GM12878 (cell line): Measurements from ENCODE around the gene JAG1. TPM values are rescaled to one million over a fixed set of nuclear protein-coding genes. Genes with fewer than 3 reads are reported as not detected.
A peak's percentile ranks its signal among the peaks of the same experiment; 100 is the strongest.

Source experiments
- BMI1 ChIP-seq: fragments of 450-650 bp; IDR thresholded peaks from 2 replicates; pipeline ENCODE4 v1.6.1; 2016; ENCODE audit warnings: mild to moderate bottlenecking, moderate library complexity, borderline replicate concordance
- BRCA1 ChIP-seq: IDR thresholded peaks from 2 replicates; pipeline ENCODE4 v1.6.1; 2011; ENCODE audit warnings: low read depth, low read length, improper control_type of control experiment
- CBFB ChIP-seq: IDR thresholded peaks from 2 replicates; pipeline ENCODE4 v1.6.1; 2016; ENCODE audit warnings: antibody characterized with exemption, low read depth
- CHD4 ChIP-seq: fragments of 200-600 bp; sonication (generic); IDR thresholded peaks from 2 replicates; pipeline ENCODE4 v1.6.1; 2016; ENCODE audit warnings: mild to moderate bottlenecking
- CREB1 ChIP-seq: IDR thresholded peaks from 2 replicates; pipeline ENCODE4 v1.6.1; 2012; ENCODE audit warnings: low read depth, mild to moderate bottlenecking, inconsistent platforms
- CREM ChIP-seq: IDR thresholded peaks from 2 replicates; pipeline ENCODE4 v1.6.1; 2014; ENCODE audit warnings: antibody characterized with exemption, low read depth
- FOXK2 ChIP-seq: fragments of 450-650 bp; IDR thresholded peaks from 2 replicates; pipeline ENCODE4 v1.6.1; 2017; ENCODE audit warnings: mild to moderate bottlenecking, moderate library complexity
- FOXM1 ChIP-seq: IDR thresholded peaks from 2 replicates; pipeline ENCODE4 v1.6.1; 2012; ENCODE audit warnings: low read depth, mild to moderate bottlenecking, inconsistent platforms, low read length, moderate library complexity
- HDAC2 ChIP-seq: fragments of 200-600 bp; sonication (generic); IDR thresholded peaks from 2 replicates; pipeline ENCODE4 v1.6.1; 2017
- IKZF1 ChIP-seq: fragments of 450-650 bp; conservative IDR thresholded peaks from 2 replicates; pipeline ENCODE4 v1.6.1; 2017; ENCODE audit warnings: antibody characterized with exemption, mild to moderate bottlenecking
- KDM1A ChIP-seq: fragments of 200-600 bp; sonication (generic); IDR thresholded peaks from 2 replicates; pipeline ENCODE4 v1.6.1; 2016; ENCODE audit warnings: borderline replicate concordance
- KLF5 ChIP-seq: fragments of 450-650 bp; IDR thresholded peaks from 2 replicates; pipeline ENCODE4 v1.6.1; 2014; ENCODE audit warnings: mild to moderate bottlenecking; ENCODE audit not compliant: partially characterized antibody
- MEF2B ChIP-seq: fragments of 450-650 bp; IDR thresholded peaks from 2 replicates; pipeline ENCODE4 v1.6.1; 2018; ENCODE audit warnings: mild to moderate bottlenecking, moderate library complexity; ENCODE audit not compliant: partially characterized antibody, poor library complexity, severe bottlenecking
- NFXL1 ChIP-seq: fragments of 450-650 bp; IDR thresholded peaks from 2 replicates; pipeline ENCODE4 v1.6.1; 2017; ENCODE audit warnings: antibody characterized with exemption, mild to moderate bottlenecking, borderline replicate concordance
- NFYB ChIP-seq: IDR thresholded peaks from 2 replicates; pipeline ENCODE4 v1.6.1; 2011; ENCODE audit warnings: low read depth, mild to moderate bottlenecking, low read length, improper control_type of control experiment, moderate library complexity; ENCODE audit not compliant: insufficient read depth
- PML ChIP-seq: IDR thresholded peaks from 2 replicates; pipeline ENCODE4 v1.6.1; 2012; ENCODE audit warnings: low read length, inconsistent platforms
- POLR2AphosphoS5 ChIP-seq: IDR thresholded peaks from 2 replicates; pipeline ENCODE4 v1.6.1; 2011; ENCODE audit warnings: mild to moderate bottlenecking, low read length, inconsistent platforms
- POU2F2 ChIP-seq: IDR thresholded peaks from 3 replicates; pipeline ENCODE4 v1.6.1; 2011; ENCODE audit warnings: low read depth, mild to moderate bottlenecking, low read length, borderline replicate concordance
- RAD51 ChIP-seq: fragments of 450-650 bp; IDR thresholded peaks from 2 replicates; pipeline ENCODE4 v1.6.1; 2016; ENCODE audit warnings: moderate library complexity, mild to moderate bottlenecking, inconsistent platforms
- SMAD1 ChIP-seq: fragments of 450-650 bp; IDR thresholded peaks from 2 replicates; pipeline ENCODE4 v1.6.1; 2018; ENCODE audit warnings: mild to moderate bottlenecking, low read depth; ENCODE audit not compliant: partially characterized antibody
- SUPT20H ChIP-seq: IDR thresholded peaks from 2 replicates; pipeline ENCODE4 v1.6.1; 2011; ENCODE audit warnings: low read depth, mild to moderate bottlenecking, low read length, moderate library complexity, borderline replicate concordance; ENCODE audit not compliant: control insufficient read depth
- TAF1 ChIP-seq: IDR thresholded peaks from 2 replicates; pipeline ENCODE4 v1.6.1; 2011; ENCODE audit warnings: mild to moderate bottlenecking, low read depth, low read length, borderline replicate concordance
- TCF3 ChIP-seq: IDR thresholded peaks from 2 replicates; pipeline ENCODE4 v1.6.1; 2012; ENCODE audit warnings: low read depth, mild to moderate bottlenecking, low read length, borderline replicate concordance; ENCODE audit not compliant: insufficient read depth
- TCF7 ChIP-seq: IDR thresholded peaks from 2 replicates; pipeline ENCODE4 v1.6.1; 2014; ENCODE audit warnings: antibody characterized with exemption, borderline replicate concordance
- ZBED1 ChIP-seq: IDR thresholded peaks from 2 replicates; pipeline ENCODE4 v1.6.1; 2016; ENCODE audit warnings: borderline replicate concordance
- ZNF274 ChIP-seq: IDR thresholded peaks from one replicate; pipeline ENCODE4 v1.8.0; 2011; ENCODE audit not compliant: insufficient read length, insufficient read depth
- ZNF384 ChIP-seq: IDR thresholded peaks from 2 replicates; pipeline ENCODE4 v1.6.1; 2012; ENCODE audit warnings: low read depth, mild to moderate bottlenecking, low read length, improper control_type of control experiment, borderline replicate concordance
- ZSCAN29 ChIP-seq: fragments of 450-650 bp; IDR thresholded peaks from 2 replicates; pipeline ENCODE4 v1.6.1; 2017; ENCODE audit warnings: mild to moderate bottlenecking, moderate library complexity
- polyA plus RNA-seq, 11 experiments: library from polyadenylated mRNA; depleted of rRNA in 4 of 11; unstranded in 6 of 11; stranded (reverse) in 5 of 11; fragments of >200 nt; fragmentation: Nextera tagmentation in 4 of 11; fragmentation: Illumina TruSeq in 1 of 11; extraction: Ambion mirVana in 4 of 11; extraction: Trizol in 1 of 11; gene quantifications; 1 replicate in 1 of 11; 2 replicates in 10 of 11; pipeline versions ENCODE4 v1.2.1 to v1.2.3, GENCODE V29; 2011 to 2016; ENCODE audit warnings: inconsistent platforms in 2 of 11, missing spikeins in 2 of 11, low read depth in 1 of 11
- total RNA-seq, 4 experiments: library from RNA; depleted of rRNA in 3 of 4; stranded (reverse); fragments of >200 nt in 3 of 4; fragmentation: Illumina TruSeq in 1 of 4; extraction: Trizol in 1 of 4; gene quantifications; 2 replicates each; pipeline versions ENCODE4 v1.2.1 to v1.2.3, GENCODE V29; 2013 to 2021
- TF ChIP-seq, protein P1 (sequence below): fragments of 450-650 bp; IDR thresholded peaks from 2 replicates; pipeline ENCODE4 v1.6.1; 2016; ENCODE audit warnings: mild to moderate bottlenecking
- TF ChIP-seq, protein P2 (sequence below): fragments of 450-650 bp; IDR thresholded peaks from 2 replicates; pipeline ENCODE4 v1.6.1; 2014; ENCODE audit warnings: mild to moderate bottlenecking
- TF ChIP-seq, protein P3 (sequence below), 3 experiments: IDR thresholded peaks in 2 of 3; conservative IDR thresholded peaks in 1 of 3; 2 replicates each; pipeline ENCODE4 v1.5.1; 2011; ENCODE audit warnings: low read depth in 3 of 3, low read length in 3 of 3, mild to moderate bottlenecking in 3 of 3, control low read depth in 2 of 3, moderate library complexity in 2 of 3, inconsistent platforms in 1 of 3, mixed read lengths in 1 of 3; ENCODE audit not compliant: control insufficient read depth in 2 of 3, insufficient read depth in 1 of 3; ENCODE audit errors: extremely low read depth in 1 of 3

Gene JAG1
- total and polyA plus RNA-seq, 10 of the 15 experiments (the other 5 are each of a cell fraction or from before 2014, with no cell fraction given): 0.66 to 6.9 (median 1.8) TPM

DNA sequence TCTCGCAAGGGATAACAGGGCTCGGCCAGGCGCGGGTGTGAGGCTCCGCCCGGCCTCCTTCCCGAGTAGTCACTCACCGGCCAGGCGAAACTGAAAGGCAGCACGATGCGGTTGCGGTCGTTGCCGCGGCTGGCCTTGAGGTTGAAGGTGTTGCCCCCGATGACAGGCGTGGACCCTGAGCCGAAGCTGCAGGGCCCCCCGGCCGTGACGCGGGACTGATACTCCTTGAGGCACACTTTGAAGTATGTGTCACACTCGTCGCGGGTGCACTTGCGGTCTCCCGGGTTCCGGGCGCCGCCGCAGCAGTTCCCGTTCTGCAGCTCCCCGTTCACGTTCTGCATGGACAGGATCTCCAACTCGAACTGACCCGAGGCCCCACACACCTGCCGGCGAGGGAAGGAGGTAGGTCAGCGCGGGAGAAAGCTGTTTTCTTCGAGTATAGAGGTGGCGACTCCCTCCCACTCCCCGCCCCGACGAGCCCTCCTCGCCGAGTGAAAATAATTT lies 1.1 kb downstream of the JAG1 start (continued):
- no peak for TF ChIP-seq SMAD1
- peak; percentile 64; the same call in 1 of the 2 replicates for TF ChIP-seq TCF7
- no peak for TF ChIP-seq BRCA1
- TF ChIP-seq MEF2B: peak; percentile 25
- TF ChIP-seq CREM: peak; percentile 58; the same call in 1 of the 2 replicates
- no peak for TF ChIP-seq FOXK2
- no peak for TF ChIP-seq ZBED1
- TF ChIP-seq KDM1A: no peak
- TF ChIP-seq, protein P1, sequence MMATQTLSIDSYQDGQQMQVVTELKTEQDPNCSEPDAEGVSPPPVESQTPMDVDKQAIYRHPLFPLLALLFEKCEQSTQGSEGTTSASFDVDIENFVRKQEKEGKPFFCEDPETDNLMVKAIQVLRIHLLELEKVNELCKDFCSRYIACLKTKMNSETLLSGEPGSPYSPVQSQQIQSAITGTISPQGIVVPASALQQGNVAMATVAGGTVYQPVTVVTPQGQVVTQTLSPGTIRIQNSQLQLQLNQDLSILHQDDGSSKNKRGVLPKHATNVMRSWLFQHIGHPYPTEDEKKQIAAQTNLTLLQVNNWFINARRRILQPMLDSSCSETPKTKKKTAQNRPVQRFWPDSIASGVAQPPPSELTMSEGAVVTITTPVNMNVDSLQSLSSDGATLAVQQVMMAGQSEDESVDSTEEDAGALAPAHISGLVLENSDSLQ: peak; percentile 64; the same call in 1 of the 2 replicates
- TF ChIP-seq HDAC2: no peak
- no peak for TF ChIP-seq RAD51
- no peak for TF ChIP-seq ZNF274
- TF ChIP-seq, protein P2, sequence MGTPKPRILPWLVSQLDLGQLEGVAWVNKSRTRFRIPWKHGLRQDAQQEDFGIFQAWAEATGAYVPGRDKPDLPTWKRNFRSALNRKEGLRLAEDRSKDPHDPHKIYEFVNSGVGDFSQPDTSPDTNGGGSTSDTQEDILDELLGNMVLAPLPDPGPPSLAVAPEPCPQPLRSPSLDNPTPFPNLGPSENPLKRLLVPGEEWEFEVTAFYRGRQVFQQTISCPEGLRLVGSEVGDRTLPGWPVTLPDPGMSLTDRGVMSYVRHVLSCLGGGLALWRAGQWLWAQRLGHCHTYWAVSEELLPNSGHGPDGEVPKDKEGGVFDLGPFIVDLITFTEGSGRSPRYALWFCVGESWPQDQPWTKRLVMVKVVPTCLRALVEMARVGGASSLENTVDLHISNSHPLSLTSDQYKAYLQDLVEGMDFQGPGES: no peak
- no peak for TF ChIP-seq POLR2AphosphoS5
- TF ChIP-seq NFXL1: no peak
- TF ChIP-seq CBFB: peak; percentile 97
- no peak for TF ChIP-seq TAF1
- TF ChIP-seq FOXM1: no peak; the same call in 1 of the 2 replicates
- TF ChIP-seq BMI1: no peak
- TF ChIP-seq, protein P3, sequence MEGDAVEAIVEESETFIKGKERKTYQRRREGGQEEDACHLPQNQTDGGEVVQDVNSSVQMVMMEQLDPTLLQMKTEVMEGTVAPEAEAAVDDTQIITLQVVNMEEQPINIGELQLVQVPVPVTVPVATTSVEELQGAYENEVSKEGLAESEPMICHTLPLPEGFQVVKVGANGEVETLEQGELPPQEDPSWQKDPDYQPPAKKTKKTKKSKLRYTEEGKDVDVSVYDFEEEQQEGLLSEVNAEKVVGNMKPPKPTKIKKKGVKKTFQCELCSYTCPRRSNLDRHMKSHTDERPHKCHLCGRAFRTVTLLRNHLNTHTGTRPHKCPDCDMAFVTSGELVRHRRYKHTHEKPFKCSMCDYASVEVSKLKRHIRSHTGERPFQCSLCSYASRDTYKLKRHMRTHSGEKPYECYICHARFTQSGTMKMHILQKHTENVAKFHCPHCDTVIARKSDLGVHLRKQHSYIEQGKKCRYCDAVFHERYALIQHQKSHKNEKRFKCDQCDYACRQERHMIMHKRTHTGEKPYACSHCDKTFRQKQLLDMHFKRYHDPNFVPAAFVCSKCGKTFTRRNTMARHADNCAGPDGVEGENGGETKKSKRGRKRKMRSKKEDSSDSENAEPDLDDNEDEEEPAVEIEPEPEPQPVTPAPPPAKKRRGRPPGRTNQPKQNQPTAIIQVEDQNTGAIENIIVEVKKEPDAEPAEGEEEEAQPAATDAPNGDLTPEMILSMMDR (IDR thresholded peaks at IDR 0.05 in 2 of 3, conservative IDR thresholded peaks at IDR 0.05 in 1 of 3; ENCODE audit: control insufficient read depth in 2 of 3, extremely low read depth in 1 of 3, insufficient read depth in 1 of 3, low read depth in 3 of 3, low read length in 3 of 3): no peak
- no peak for TF ChIP-seq NFYB
- peak; percentile 90 for TF ChIP-seq IKZF1
- peak; percentile 46; the same call in 2 of the 3 replicates for TF ChIP-seq POU2F2
- TF ChIP-seq SUPT20H: no peak
- TF ChIP-seq ZNF384: no peak
- no peak for TF ChIP-seq PML
- TF ChIP-seq CHD4: no peak
- 0 out of 2 replicates have a peak, but pooled peaks have one; percentile 25 for TF ChIP-seq ZSCAN29
- no peak; the same call in 1 of the 2 replicates for TF ChIP-seq CREB1
- no peak for TF ChIP-seq KLF5
- TF ChIP-seq TCF3: no peak
